NCI-H748 treated with DMSO at 0.1 percent for 48 hours (cell line): Measurements from ENCODE around the gene IGSF21.

Experiments used
- DNase-seq: peaks from one replicate; lab custom pipeline; 2025; lab: John Stamatoyannopoulos, UW

The IGSF21 gene

GRCh38 chr1:18119771-18120377 lies 12.3 kb downstream of the IGSF21 start:
- DNase-seq, result no peak

- no peak for DNase-seq
Observed at GRCh38 chr1:18120638-18121037, 13.0 kb downstream of the IGSF21 start.

DNA sequence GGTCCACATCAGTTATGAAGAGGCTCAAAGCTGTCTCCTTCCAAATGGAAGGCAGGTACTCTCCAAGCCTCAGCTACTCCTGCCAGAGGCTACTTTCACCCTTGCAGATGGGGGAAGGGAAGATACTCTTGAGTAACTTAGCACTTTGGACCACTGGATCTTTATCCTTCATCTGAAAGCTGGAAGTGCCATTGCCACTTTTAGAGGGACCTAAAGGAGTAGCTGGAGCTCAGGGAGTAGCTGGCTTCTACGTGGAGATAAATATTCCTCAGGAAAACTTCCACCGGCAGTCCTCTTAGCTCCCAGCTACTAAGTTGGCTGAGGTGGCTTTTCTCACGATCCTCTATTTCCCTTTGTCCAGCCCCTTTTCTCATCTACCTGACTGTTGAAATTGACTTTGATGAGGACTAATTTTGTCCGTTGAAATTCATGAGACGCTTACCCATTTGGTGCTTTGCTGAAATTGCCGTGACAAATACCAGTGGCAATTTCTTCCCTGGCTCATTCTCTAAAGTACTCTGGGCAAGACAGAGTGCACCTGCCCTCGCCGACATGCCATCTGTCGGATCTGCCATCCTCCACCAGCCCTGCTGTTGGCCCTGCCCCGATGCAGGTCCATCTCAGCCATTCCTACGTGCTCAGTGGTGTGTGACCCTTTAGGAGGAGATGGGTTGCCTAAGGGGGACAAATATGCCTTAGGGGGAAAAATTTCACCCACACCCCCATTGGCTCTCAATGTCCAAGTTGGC lies 13.6 kb downstream of the IGSF21 start:
- no peak for DNase-seq

DNA sequence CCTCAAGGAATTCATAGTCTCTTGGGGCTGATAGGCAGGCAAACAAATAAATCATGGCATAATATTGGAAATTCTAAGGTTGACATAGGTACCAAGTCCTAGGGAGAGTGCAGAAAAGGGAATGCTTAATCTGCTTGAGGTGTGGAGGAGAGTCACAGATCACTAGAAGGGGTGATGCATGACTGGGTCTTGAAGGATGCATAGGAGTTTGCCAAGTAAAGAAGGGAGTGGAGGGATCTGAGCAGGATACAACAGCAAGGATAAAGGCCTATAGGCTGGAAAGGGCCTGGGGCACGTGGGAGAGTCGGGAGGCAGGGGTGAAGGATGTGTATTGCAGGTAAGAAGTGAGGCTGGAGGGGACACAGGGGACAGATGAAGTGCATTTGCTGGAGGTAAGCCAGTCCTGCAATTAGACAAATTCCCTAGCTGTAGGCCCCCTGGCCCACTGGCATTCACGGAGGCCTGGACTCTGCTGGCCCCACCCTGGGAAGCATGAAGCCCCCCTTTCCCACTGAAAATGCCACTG lies 15.9 kb downstream of the IGSF21 start:
- no peak for DNase-seq

DNA sequence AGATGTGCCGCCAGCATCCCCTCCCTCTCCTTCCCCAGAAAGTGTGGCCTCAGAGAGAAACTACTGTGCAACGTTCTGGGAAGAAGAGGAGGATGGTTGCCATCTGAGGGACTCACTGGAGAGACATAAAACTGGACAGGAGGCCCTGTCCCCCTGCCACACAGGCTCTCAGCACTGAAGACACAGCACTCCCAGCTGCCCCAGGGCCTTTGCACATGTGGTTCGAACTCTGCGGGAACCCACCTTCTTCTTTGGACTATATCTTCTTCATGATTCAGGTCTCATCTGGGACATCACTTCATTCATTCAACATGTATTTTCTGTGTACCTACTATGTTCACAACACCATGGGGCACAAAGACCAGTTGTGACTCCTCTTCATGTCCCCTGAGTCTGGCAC lies 17.4 kb downstream of the IGSF21 start:
- DNase-seq, result no peak

DNA sequence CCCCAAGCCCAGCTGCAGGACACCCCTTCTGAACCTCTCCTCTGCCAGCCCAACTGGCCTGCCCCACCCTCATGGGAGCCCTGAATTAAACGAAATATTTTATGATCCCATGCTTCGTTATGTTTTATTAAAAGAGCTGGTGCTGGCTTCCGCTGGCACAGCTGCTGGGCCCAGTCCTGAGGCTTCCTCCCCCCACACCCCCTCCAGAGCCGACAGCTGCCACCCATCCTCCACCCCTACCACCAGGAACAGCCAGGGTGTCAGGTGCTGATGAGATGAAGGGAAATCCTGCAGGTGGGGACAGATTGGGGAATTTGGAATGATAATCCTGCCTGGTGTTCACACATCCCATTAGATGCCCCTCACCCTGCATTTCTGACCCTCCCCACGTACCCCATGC lies 19.0 kb downstream of the IGSF21 start:
- DNase-seq, result no peak

DNA sequence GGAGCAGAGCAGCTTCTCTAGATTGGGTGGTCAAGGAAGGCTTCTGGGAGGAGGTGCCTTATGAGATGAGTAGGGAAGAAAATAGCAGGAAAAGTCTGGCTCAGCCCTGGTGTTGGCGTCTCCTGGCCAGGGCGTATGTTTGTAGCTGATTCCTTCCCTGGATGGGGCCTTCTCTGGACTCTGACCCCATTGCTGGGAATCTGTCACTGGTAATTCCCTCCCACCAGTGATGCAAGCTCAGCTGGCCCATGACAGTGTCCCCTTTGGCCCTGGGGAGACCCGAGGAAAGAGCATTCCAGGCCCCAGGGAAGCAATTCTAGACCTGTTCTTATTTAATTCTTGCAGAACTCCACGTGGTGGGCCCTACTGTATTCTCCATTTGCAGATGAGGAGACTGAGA lies 20.7 kb downstream of the IGSF21 start:
- DNase-seq, result no peak

DNA sequence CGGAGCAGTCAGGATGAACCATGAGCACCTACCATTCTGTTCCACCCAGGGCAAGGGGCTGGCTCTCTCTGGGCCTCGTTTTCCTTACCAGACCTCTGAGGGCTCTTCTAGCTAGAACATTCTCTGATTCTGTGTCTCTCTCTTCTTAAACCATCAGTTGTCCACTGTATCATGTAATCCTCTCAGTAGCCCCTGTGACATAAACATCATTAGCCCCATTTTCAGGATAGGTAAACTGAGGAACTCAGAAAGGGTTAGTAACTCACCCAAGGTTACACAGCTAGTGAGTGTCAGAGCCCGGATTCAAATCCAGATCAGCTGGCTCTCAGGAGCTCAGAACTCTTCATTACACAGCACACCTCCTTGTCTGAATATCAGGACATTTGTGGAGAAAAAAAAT lies 22.8 kb downstream of the IGSF21 start:
- DNase-seq, result no peak

DNA sequence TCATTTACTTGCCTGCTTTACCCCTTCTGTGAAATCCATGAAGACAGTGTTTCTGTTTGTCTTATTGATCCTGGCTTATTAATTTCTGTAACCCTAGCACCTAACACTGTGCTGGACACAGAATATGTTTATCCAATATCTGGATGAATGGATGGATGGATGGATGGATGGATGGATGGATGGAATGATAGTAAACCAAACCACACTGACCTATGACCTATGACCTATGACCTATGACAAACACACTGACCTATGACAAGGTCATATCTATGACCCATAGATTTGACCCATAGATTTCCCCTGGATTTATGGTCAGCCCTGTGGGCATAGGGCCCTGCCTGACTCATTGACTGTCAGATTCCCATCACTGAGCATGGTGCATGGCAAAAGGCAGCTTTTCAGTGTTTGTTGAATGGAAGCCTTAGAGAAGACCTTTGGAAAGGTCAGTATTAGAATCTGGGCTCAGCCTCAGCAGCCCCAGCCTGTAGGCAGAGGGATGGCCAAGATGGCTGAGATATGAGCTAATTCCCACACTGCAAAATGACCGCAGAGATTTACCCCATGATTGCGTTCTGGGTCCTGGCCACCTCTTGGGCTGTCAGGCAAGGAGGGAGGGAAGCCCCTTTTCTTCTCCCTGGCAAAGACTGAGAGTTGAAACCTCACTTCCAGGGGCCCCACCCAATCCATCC lies 24.6 kb downstream of the IGSF21 start:
- DNase-seq, result no peak

- no peak for DNase-seq
Observed at GRCh38 chr1:18132711-18133541, 25.3 kb downstream of the IGSF21 start.

DNA sequence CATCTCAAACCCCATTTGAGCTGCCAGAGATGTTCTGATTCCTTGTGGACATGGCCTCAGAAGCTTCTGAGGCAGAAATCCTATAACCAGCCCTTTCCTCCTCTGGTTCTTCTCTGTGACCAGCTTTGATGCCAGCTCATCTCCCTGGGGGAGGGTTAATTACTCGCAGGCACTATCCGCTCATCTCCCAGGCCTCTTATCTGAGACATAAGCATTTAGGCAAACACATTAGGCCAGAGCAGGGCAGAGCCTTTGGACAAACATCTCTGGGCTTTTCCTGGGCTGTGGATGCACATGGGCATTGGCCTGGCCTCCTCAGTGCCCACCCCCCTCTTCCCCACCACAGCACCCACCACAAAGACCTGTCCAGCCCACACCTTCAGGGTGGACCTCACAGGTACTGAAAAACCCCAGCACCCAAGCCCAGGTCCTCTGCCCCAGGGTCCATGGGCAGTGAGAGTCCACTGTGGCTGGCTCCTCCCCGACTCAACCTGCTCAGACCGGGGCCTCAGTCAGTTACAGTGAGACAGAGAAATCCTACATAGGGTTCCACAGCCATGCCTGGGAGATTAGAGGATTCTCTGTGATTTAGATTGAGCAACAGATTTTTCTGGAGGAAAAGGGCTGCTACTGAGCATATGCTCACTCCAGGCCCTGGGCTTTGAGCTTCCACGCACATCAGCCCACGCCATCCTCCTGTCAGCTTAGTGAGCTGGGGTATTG lies 26.9 kb downstream of the IGSF21 start:
- DNase-seq, result no peak

DNA sequence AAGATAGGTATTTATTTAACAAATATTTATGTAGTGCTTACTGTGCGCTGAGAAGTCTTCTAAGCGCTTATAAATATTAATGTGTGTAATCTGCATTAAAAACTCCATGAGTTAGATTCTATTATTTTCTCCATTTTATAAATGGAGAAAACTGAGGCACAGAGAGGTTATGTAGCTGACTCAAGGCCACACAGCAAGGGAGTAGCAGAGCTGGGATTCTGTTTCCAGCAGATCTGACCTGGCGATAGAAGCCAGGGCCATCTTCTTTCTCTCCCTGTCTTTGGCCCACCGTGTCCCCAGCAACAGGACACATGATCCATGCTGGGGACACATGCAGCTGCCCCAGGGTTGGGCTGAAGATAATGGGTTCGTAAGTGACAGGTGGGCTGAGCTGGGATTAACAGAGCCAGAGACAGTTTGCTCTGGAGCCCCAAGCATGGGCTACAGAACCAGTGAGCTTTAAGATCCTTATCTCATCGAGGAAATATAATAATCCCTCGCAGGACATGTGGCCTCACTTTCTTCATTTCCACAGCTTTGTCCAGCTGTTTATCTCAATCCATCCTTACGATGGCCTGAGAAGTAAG lies 30.3 kb downstream of the IGSF21 start:
- DNase-seq, result no peak

- no peak for DNase-seq
Observed at GRCh38 chr1:18139198-18139981, 31.8 kb downstream of the IGSF21 start.

DNA sequence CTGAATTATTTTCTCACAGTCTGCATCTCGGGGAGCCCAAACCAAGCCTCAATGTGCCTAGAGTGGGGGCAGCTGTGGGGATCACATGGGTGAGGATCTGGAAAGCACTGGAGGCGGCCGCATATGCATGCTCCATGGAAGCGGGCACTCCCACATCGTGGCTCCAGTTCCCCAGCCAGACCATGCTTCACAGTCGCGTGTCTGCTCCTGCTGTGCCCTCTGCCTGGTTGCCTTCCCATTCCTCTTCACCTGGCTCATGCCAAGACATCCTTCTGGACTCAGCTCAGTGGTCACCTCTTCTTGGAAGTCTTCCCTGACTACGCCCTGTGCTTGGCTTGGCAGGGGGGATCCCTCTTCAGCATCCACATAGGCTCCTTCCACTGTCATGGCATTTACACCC lies 32.8 kb downstream of the IGSF21 start:
- DNase-seq, result no peak

DNA sequence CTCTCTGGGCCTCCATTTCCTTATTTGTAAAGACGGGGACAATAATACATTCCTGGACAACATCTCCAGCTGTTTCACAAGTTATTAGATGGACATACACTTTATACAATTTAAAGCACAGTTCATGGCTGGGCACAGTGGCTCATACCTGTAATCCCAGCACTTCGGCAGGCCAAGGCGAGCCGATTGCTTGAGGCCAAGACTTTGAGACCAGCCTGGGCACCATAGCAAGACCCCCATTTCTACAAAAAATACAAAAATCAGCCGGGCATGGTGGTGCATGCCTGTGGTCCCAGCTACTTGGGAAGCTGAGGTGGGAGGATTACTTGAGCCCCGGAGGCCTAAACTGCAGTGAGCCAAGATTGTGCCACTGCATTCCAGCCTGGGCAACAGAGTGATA lies 34.1 kb downstream of the IGSF21 start:
- DNase-seq, result no peak

DNA sequence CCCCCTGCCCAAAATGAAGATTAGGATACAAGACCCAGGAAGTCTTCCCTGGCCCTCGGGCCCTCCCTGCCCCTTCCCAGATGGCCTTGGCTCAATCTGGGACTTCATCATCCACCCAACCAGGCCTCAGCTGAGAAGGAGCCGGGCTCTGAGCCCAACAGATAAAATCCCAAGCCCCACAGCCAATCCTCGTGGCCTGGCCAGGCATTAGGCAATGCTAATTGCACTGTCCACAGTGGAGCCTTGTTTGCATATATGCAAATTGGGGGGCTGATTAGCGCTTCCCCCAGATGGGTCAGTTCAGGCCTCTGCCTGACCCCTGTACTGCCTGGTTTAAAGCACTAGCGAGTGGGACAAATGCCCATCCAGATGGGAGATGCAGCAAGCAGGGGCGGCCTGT lies 34.9 kb downstream of the IGSF21 start:
- DNase-seq, result no peak

DNA sequence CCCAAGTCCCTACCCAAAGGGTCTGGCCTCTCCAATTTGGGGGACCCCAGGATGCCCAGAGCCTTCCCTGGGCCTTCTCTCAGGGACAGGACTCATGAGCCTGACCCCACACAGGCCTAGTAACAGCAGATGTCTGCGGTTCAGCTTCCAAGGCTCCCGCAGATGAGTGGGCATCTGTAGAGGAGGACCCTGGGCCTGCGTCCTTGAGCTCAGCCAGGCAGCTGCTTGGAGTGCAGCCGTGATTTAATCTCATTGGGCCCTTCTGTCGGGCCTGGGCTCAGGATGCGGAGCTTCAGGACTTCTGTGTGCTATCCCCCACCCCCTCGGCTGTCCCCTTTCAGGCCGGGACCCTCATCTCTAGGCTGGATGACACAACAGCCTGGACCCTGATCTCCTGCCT lies 35.4 kb downstream of the IGSF21 start:
- no peak for DNase-seq

GRCh38 chr1:18144062-18144461 lies 36.5 kb downstream of the IGSF21 start:
- no peak for DNase-seq

GRCh38 chr1:18144916-18145647 lies 37.5 kb downstream of the IGSF21 start:
- DNase-seq, result no peak
